ENCODE measurements around the gene ZNRF2. TPM values are rescaled to one million over a fixed set of nuclear protein-coding genes. Genes with fewer than 3 reads are reported as not detected.

ZNRF2 gene
- total RNA-seq, 4 donors from 2014 or later, result 32.9 to 43.1 (median 35.4) TPM

GRCh38 chr7:30249986-30250774, 34.2 kb upstream of the ZNRF2 start:
- H3K4me3 ChIP-seq (ENCODE audit: low read depth, poor library complexity, severe bottlenecking), result no peak overlapping the region
- WGBS, 2 donors, result 83 to 87% methylated on average over 2 of the region's 2 CpGs
- TF ChIP-seq POLR2A (IDR thresholded peaks at IDR 0.05) (no peak), CTCF (IDR thresholded peaks at IDR 0.05) (no peak)
- intact Hi-C loops (cut with DNase I; ENCODE audit: low total_unique reads), result no loop called here
- DNase-seq (ENCODE audit: low spot score in 2 of 2), result no peak

GRCh38 chr7:30251708-30252329, 32.6 kb upstream of the ZNRF2 start:
- WGBS, 2 donors, result 91 to 92% methylated on average over 7 of the region's 7 CpGs
- intact Hi-C loops (cut with DNase I; ENCODE audit: low total_unique reads), result no loop called here
- TF ChIP-seq CTCF (IDR thresholded peaks at IDR 0.05), result no peak
- no peak for TF ChIP-seq POLR2A (IDR thresholded peaks at IDR 0.05)
- no peak for DNase-seq (ENCODE audit: low spot score in 2 of 2)
- H3K4me3 ChIP-seq (ENCODE audit: low read depth, poor library complexity, severe bottlenecking), result no peak overlapping the region

- no peak overlapping the region for H3K4me3 ChIP-seq (ENCODE audit: low read depth, poor library complexity, severe bottlenecking)
- TF ChIP-seq CTCF (IDR thresholded peaks at IDR 0.05) (no peak), POLR2A (IDR thresholded peaks at IDR 0.05) (no peak)
- 76 to 80% methylated on average over 7 of the region's 7 CpGs for WGBS, 2 donors
- DNase-seq (ENCODE audit: low spot score in 2 of 2), result no peak
- intact Hi-C loops (cut with DNase I; ENCODE audit: low total_unique reads), result no loop called here
Observed at GRCh38 chr7:30252885-30253795, 31.3 kb upstream of the ZNRF2 start.

DNA sequence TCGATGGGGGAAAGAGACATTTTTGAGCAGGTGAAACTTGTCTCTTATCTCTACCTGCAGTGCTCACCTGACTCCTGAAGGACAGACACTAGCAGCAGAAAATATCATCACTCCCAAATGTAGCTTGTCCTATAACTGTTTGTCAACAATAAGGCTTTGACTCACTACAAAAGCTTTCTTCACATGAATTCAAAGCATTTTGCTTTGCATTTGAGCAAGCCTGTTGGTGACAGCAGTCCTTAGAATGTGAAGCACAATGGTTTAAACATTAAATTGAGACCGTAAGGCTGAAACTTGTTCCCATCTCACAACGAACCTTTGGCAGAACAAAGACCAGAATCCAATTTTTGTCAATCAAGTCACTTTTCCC, 30.6 kb upstream of the ZNRF2 start:
- TF ChIP-seq POLR2A (IDR thresholded peaks at IDR 0.05), result no peak
- no peak for TF ChIP-seq CTCF (IDR thresholded peaks at IDR 0.05)
- no peak for DNase-seq (ENCODE audit: low spot score in 2 of 2)
- intact Hi-C loops (cut with DNase I; ENCODE audit: low total_unique reads), result no loop called here
- H3K4me3 ChIP-seq (ENCODE audit: low read depth, poor library complexity, severe bottlenecking), result no peak overlapping the region
- 80 to 84% methylated on average over 3 of the region's 3 CpGs for WGBS, 2 donors

DNA sequence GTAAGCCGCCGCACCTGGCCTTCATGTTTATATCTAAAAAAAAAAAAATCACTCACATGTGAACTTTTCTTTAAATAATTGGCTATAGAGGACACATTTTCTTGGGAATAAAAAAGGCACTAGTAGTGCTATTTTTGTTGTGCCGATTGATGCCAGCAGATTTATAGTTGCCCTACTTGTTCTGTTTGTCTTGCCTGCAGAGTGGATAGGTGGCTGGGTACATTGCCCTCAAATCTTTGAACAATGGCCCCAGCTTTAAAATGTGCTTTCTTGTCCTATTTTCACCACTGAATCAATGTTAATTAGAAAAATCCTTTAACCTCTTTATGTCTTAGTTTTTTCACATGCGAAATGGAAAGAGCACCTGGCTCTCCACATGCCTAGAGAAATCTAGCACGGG, 30.1 kb upstream of the ZNRF2 start:
- TF ChIP-seq CTCF (IDR thresholded peaks at IDR 0.05), result no peak
- TF ChIP-seq POLR2A (IDR thresholded peaks at IDR 0.05), result no peak
- 82 to 83% methylated on average over 5 of the region's 5 CpGs for WGBS, 2 donors
- DNase-seq (ENCODE audit: low spot score in 2 of 2), result no peak
- intact Hi-C loops (cut with DNase I; ENCODE audit: low total_unique reads), result no loop called here
- no peak overlapping the region for H3K4me3 ChIP-seq (ENCODE audit: low read depth, poor library complexity, severe bottlenecking)
